ENCODE measurements around the gene PEX16.
A peak's percentile ranks its signal among the peaks of the same experiment; 100 is the strongest.

PEX16 gene

GRCh38 chr11:45930031-45930794 is 12.5 kb upstream of the PEX16 start:
- H3K27me3 ChIP-seq (ENCODE audit: insufficient read depth, low read length), result no peaks in the 10 kb centered on the region; the same call in 1 of the 2 replicates
- H4K20me1 ChIP-seq (ENCODE audit: insufficient read depth, low read length), result no peaks in the 10 kb centered on the region
- TF ChIP-seq, protein P1, sequence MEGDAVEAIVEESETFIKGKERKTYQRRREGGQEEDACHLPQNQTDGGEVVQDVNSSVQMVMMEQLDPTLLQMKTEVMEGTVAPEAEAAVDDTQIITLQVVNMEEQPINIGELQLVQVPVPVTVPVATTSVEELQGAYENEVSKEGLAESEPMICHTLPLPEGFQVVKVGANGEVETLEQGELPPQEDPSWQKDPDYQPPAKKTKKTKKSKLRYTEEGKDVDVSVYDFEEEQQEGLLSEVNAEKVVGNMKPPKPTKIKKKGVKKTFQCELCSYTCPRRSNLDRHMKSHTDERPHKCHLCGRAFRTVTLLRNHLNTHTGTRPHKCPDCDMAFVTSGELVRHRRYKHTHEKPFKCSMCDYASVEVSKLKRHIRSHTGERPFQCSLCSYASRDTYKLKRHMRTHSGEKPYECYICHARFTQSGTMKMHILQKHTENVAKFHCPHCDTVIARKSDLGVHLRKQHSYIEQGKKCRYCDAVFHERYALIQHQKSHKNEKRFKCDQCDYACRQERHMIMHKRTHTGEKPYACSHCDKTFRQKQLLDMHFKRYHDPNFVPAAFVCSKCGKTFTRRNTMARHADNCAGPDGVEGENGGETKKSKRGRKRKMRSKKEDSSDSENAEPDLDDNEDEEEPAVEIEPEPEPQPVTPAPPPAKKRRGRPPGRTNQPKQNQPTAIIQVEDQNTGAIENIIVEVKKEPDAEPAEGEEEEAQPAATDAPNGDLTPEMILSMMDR (IDR thresholded peaks at IDR 0.05; ENCODE audit: low read length), result no peak
- no peak for TF ChIP-seq EZH2 (IDR thresholded peaks at IDR 0.05; ENCODE audit: borderline replicate concordance, low read length)
- peaks cover 61% of the 10 kb centered on the region for H3K4me1 ChIP-seq (ENCODE audit: insufficient read depth, low read length, severe bottlenecking)
- H3K36me3 ChIP-seq (ENCODE audit: insufficient read depth, low read length), result peaks cover 24% of the 10 kb centered on the region
- H3K9ac ChIP-seq (ENCODE audit: low read length), result peak overlapping the region; percentile 39; the same call in 1 of the 2 replicates
- peak overlapping the region; percentile 58 for H3K4me2 ChIP-seq (ENCODE audit: low read length)
- H3K27ac ChIP-seq (ENCODE audit: low read depth, low read length, poor library complexity, severe bottlenecking), result peak overlapping the region; percentile 86
- no peaks in the 10 kb centered on the region for H3K9me2 ChIP-seq (ENCODE audit: low read depth, low read length)
- H3K9me3 ChIP-seq (ENCODE audit: low read length), result no peaks in the 10 kb centered on the region
- H3K4me3 ChIP-seq (ENCODE audit: low read depth, low read length, poor library complexity, severe bottlenecking), result peak overlapping the region; percentile 39
- H2AFZ ChIP-seq (ENCODE audit: low read length), result no peak overlapping the region
- no peaks in the 10 kb centered on the region for H3K79me2 ChIP-seq (ENCODE audit: insufficient read depth, low read length)
- H3F3A ChIP-seq (ENCODE audit: insufficient read depth, low read length), result no peaks in the 10 kb centered on the region

- no peaks in the 10 kb centered on the region for H4K20me1 ChIP-seq (ENCODE audit: insufficient read depth, low read length)
- peak overlapping the region; percentile 39; the same call in 1 of the 2 replicates for H3K9ac ChIP-seq (ENCODE audit: low read length)
- no peaks in the 10 kb centered on the region; the same call in 1 of the 2 replicates for H3K27me3 ChIP-seq (ENCODE audit: insufficient read depth, low read length)
- no peaks in the 10 kb centered on the region for H3K79me2 ChIP-seq (ENCODE audit: insufficient read depth, low read length)
- peak overlapping the region; percentile 58 for H3K4me2 ChIP-seq (ENCODE audit: low read length)
- TF ChIP-seq, protein P1 (IDR thresholded peaks at IDR 0.05; ENCODE audit: low read length), result no peak
- no peak for TF ChIP-seq EZH2 (IDR thresholded peaks at IDR 0.05; ENCODE audit: borderline replicate concordance, low read length)
- H2AFZ ChIP-seq (ENCODE audit: low read length), result no peak overlapping the region
- no peaks in the 10 kb centered on the region for H3K9me2 ChIP-seq (ENCODE audit: low read depth, low read length)
- peak overlapping the region; percentile 86 for H3K27ac ChIP-seq (ENCODE audit: low read depth, low read length, poor library complexity, severe bottlenecking)
- no peaks in the 10 kb centered on the region for H3F3A ChIP-seq (ENCODE audit: insufficient read depth, low read length)
- no peaks in the 10 kb centered on the region for H3K9me3 ChIP-seq (ENCODE audit: low read length)
- peaks cover 56% of the 10 kb centered on the region for H3K4me1 ChIP-seq (ENCODE audit: insufficient read depth, low read length, severe bottlenecking)
- H3K36me3 ChIP-seq (ENCODE audit: insufficient read depth, low read length), result peaks cover 18% of the 10 kb centered on the region
- H3K4me3 ChIP-seq (ENCODE audit: low read depth, low read length, poor library complexity, severe bottlenecking), result peak overlapping the region; percentile 39
These were observed 11.9 kb upstream of the PEX16 start for GRCh38 chr11:45929486-45930030.

DNA sequence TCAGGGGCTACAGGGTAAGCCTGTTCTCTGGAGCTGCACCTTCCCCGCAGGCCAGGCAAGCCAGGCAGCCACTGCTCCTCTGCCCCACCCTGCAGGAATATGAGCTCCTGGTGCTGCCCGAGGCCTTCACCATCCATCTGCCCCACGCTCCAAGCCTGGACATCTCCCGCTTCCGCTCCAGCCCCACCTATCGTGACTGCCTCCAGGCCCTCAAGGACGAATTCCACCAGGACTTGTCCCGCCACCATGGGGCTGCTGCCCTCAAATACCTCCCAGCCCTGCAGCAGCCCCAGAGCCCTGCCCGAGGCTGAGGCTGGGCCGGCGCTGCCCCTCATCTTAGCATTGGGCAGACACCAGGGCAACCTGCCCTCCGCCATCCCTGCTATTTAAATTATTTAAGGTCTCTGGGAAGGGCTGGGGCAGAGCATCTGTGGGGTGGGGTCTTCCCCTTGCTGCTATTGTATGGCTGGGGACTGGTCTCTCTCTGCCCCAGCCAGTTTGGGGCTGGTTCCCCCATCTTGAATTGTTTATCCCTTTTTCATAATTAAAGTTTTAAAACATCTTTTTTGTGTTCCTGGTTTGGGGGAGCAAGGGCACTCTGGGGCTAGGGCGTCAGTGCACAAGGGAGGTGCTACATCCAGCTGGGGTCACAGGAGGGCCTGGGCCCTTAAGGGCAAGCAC is 11.0 kb upstream of the PEX16 start:
- H3K27me3 ChIP-seq (ENCODE audit: insufficient read depth, low read length), result no peaks in the 10 kb centered on the region; the same call in 1 of the 2 replicates
- no peak overlapping the region for H3K4me2 ChIP-seq (ENCODE audit: low read length)
- H3K79me2 ChIP-seq (ENCODE audit: insufficient read depth, low read length), result no peaks in the 10 kb centered on the region
- no peak overlapping the region for H3K4me3 ChIP-seq (ENCODE audit: low read depth, low read length, poor library complexity, severe bottlenecking)
- peaks cover 9% of the 10 kb centered on the region for H3K36me3 ChIP-seq (ENCODE audit: insufficient read depth, low read length)
- H4K20me1 ChIP-seq (ENCODE audit: insufficient read depth, low read length), result no peaks in the 10 kb centered on the region
- H3K27ac ChIP-seq (ENCODE audit: low read depth, low read length, poor library complexity, severe bottlenecking), result no peak overlapping the region
- H3K9ac ChIP-seq (ENCODE audit: low read length), result no peak overlapping the region
- H2AFZ ChIP-seq (ENCODE audit: low read length), result no peak overlapping the region
- H3K9me2 ChIP-seq (ENCODE audit: low read depth, low read length), result no peaks in the 10 kb centered on the region
- H3K9me3 ChIP-seq (ENCODE audit: low read length), result no peaks in the 10 kb centered on the region
- TF ChIP-seq, protein P1 (IDR thresholded peaks at IDR 0.05; ENCODE audit: low read length), result no peak
- TF ChIP-seq EZH2 (IDR thresholded peaks at IDR 0.05; ENCODE audit: borderline replicate concordance, low read length), result no peak
- peaks cover 47% of the 10 kb centered on the region for H3K4me1 ChIP-seq (ENCODE audit: insufficient read depth, low read length, severe bottlenecking)
- H3F3A ChIP-seq (ENCODE audit: insufficient read depth, low read length), result no peaks in the 10 kb centered on the region

Measured in OCI-LY1 (cell line).